Neural cell (in vitro differentiated cells): ENCODE data around the gene MYCBP2.

Source experiments
- CTCF ChIP-seq: fragments of 450-650 bp; IDR thresholded peaks from 2 replicates; pipeline ENCODE4 v1.5.1; 2014; ENCODE audit warnings: antibody characterized with exemption, mild to moderate bottlenecking, moderate library complexity; ENCODE audit not compliant: poor library complexity, severe bottlenecking
- MXI1 ChIP-seq: fragments of 450-650 bp; conservative IDR thresholded peaks from 2 replicates; pipeline ENCODE4 v1.6.1; 2014; ENCODE audit warnings: antibody characterized with exemption, mild to moderate bottlenecking; ENCODE audit not compliant: poor library complexity, severe bottlenecking
- RAD21 ChIP-seq: fragments of 450-650 bp; conservative IDR thresholded peaks from 2 replicates; pipeline ENCODE4 v1.6.1; 2014; ENCODE audit warnings: antibody characterized with exemption, mild to moderate bottlenecking, moderate library complexity
- REST ChIP-seq: IDR thresholded peaks from 2 replicates; pipeline ENCODE4 v1.6.1; 2012; ENCODE audit warnings: borderline replicate concordance
- TAF1 ChIP-seq: IDR thresholded peaks from 2 replicates; pipeline ENCODE4 v1.6.1; 2012; ENCODE audit warnings: low read depth

- TF ChIP-seq CTCF, result no peak
- no peak for TF ChIP-seq TAF1
- no peak for TF ChIP-seq RAD21
- TF ChIP-seq MXI1, result no peak
- TF ChIP-seq REST, result no peak
Measured at GRCh38 chr13:77215543-77215942, 111.4 kb downstream of the MYCBP2 start.
